Limb (tissue), 2 donors: ENCODE results near the gene HDAC9.
"Not testable (repeated sequence)": the region's sequence is repeated elsewhere in the genome, so short reads cannot be mapped to it uniquely, and the experiment has no call there.

ENCODE experiments used
- DNase-seq, 2 donors: peaks; one replicate each; pipeline ENCODE4 v3.0.0-alpha.2; 2016; ENCODE audit errors: extremely low spot score in 2 of 2

The HDAC9 gene

DNA sequence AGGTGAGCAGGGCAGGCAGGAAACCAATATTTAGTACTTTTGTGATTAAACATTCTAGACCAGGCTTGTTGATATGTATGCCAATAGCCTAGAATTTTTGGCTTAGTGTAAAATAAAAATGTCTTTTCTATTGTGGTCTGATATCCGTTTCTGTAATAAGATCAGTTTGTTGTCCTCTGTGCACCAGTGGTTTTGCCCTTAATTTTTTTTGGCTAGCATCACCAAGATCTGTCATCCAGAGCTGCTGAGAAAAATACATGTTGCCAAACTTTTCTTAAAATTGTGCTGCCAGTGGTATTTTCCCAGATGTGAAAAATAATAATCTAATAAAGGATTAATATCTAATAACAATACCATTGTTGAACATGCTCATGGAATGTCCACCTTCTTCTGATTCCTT is 506.3 kb downstream of the HDAC9 start:
- DNase-seq, result no peak

DNA sequence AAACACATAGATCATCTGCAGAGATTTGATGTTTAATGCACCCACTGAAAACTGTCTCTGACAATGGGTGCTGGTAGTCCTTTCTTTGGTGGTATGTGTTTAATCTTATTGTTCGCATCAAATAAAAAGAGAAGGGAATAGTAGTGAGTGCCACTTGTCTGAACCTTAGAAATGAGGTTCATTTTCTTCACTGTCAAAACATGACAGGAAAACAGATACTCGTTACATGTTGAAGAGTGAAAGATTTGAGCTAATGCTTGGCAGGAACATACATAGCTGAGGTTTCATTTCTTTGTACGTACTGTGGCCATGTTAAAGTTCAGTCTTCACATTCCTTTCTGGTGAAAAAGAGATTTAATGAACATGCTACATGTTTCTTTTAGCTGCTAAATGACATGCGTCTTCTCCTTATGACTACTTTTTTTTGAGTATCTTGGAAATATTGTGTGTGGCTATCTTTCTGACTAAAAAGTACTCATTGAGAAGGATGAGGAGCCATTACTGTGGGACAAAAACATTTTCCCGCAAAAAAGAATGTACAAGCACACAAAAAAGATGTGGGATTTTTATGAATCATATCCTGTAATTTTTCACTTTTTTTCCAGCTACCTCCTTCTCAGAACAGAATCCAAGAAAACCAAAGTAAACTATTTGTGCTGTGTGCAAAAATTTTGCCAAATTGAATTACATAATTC is 513.8 kb downstream of the HDAC9 start:
- no peak for DNase-seq

DNA sequence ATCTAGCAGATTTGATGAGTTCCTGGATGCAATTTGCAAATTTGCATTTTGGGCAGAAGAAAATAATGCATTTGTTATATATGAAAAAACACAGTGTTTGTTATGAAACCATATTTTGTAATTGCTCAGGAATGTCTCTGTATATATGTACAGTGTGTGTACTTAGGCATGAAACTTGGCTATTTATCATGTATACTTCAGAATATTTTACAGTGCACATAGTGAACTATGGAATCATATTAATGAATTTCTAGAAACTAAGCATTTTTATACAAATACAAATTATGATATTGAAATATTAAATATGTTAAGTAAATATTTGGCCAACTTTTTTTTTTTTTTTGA is 514.4 kb downstream of the HDAC9 start:
- no peak for DNase-seq

DNA sequence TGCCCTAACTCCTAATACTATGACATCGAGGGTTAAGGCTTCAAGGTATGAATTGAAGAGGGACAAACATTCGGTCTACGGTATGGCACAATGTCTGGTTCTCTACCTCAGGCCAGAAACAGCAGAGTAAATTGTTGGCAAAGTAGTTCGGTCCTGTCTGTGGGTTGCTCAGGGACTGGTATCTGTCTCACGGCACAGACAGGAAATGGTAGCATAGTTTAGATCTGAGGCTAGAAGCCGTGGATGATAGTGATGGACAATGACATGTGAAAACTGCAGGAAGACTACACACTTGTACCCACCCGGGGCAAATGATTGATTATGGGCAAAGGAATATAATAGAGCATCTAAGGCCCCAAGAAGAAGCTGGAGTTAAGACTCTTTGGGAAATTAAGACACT is 515.7 kb downstream of the HDAC9 start:
- no peak for DNase-seq

DNA sequence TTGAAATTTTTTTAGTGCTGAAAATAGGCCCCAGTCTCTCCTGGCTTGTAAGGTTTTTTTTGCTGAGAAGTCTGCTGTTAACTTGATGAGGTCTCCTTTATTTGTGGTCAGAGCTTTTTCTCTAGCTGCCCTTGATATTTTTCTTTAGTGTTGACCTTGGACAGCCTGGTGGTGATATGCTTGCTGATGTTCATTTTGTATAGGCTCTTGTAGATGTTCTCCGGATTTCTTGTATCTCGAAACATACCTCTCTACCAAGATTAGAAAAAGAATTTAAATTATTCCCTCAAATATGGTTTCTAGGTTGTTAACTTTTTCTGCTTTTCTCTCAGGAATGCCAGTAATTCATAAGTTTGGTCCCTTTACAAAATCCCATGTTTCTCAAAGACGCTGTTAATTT is 519.5 kb downstream of the HDAC9 start:
- no peak for DNase-seq

DNA sequence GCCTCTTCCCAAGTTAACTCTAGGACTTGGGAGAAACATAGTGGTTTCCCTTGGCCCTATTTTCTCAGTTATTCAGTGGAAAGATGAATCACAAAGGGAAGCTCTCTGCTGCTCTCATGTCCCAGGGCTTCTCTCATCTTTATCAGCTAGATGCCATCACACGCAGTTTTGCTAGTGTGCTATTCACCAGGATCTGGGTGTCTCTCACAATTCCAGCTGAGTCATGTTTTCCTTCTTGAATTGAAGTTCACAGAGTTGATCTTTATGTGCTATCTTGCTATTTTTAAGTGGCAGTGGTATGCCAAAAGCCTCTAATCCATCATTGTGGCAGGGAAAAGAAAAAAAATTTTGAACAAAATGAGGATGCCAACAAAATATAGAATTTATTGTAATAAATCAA is 520.6 kb downstream of the HDAC9 start:
- no peak for DNase-seq

DNA sequence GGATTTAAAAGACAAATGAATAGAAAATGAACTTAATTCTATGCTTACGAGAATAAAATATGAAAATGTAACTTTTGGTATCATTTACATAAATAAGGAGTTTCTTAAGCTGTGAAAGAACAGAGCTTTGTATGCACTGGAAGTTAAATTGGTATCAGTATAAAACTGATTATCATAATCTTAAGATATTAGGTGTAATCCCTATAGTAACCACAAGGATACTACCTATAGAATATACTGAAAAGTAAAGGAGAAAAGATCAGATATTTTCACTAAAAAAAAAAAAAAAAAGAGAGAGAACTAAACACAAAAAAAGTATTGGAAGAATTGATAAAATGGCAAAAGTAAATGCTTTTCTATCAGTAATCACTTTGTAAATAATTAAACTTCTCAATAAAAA is 521.8 kb downstream of the HDAC9 start:
- DNase-seq, result no peak

DNA sequence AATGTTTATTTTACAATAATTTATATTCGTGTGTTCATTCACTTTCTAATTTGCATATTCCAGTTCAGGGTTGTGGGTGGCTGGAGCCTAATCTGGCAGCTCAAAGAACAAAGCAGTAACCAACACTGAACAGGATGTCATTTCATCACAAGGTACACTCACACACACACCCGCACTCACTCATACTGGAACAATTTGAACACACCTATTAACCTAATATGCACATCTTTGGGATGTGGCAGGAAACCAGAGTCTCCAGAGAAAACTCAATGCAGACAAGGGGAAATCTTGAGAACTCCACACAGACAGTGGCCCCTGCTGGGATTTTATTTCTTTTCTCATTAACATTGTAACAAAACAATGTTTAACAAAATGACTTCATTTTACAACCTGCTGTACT is 524.5 kb downstream of the HDAC9 start:
- no peak for DNase-seq

DNA sequence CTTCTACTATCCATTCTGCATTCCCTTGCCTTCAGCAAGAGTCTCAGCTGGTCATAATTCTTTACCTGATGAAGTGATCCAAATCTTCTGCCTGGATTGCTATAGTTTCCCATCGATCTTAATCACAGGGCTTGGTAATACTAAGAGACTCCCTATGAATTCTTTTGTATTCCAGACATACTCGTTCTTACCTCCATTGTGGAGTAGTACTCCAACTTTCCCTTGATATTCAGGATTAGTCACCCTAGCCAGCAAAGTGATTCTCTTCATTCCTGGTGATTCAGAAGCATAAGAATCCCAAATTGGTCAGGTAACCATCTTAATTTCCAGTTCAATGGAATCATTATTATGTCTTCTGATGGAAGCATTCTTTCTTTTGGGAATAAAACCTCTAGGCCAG is 525.2 kb downstream of the HDAC9 start:
- no peak for DNase-seq

DNA sequence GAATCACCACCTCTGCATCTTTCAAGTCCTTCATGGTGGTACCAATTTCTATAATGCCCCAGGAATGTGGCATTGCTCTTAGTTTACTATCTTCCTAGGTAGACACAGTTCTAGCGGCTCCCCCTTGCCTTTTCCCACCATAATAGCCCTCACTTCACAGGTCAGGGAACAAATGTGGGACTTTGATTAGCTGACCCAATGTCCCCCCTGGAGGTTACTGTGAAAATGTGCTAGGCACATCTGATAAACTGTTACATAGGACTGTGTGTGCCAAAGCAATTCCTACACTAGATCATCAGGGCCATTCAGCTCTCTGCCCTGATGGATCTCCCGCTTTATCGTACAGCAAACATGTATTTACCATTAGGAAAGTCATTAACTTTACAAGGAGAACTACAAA is 527.9 kb downstream of the HDAC9 start:
- DNase-seq, result no peak

DNA sequence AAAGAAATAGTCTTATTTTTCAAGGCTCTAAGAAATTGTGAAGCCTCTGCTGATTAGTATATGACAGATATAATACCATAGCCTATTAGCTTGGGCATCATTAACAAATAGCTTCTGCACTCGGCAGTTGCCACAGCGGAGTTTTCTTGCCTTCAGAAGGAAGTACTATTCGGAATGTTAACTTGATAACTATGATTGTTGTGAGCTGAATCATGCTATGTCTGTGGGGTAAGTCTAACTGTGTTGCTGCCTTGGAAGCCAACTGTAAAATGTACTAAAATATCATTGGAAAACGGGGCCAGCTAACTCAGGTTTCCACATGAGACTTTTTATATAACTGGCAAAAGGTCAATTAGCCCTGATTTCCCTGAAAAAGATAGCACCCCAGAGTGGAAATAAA is 528.7 kb downstream of the HDAC9 start:
- no peak for DNase-seq

DNA sequence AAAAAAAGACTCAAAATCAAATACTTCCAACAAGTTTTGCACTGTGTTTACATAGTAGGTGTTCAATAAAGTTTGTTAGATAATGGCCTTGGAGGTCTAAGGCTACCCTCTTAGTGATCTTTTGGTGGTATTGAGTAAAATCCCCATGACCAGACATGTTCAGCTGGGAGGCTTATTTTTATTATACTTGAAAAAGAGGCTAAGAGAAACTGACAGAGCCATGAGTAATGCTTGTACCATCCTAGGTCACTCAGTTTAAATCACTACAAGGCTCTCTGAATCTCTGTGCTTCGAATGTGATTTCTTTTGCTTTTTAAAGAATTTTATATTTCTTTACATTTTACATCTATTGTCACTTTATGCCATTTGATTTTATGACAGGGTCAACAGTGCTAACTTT is 531.3 kb downstream of the HDAC9 start:
- no peak for DNase-seq

DNA sequence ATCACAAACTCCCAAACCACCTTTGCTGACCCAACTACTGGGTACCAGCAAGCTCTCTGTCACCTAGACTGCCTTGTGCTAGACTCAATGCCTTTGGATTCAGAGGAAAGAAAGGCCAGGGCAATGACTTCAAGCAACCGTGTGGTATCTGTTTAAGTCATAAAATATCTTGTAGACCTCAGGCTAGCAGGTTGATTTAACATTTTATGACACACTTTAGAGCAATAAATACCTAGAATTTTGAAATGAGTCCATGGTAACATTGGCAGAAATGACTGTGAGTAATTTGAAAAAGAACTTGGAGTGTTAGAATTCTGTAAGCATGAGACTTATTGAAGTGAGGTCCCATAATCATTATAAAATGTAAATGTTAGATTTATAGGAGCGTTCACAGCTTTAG is 534.7 kb downstream of the HDAC9 start:
- no peak for DNase-seq

DNA sequence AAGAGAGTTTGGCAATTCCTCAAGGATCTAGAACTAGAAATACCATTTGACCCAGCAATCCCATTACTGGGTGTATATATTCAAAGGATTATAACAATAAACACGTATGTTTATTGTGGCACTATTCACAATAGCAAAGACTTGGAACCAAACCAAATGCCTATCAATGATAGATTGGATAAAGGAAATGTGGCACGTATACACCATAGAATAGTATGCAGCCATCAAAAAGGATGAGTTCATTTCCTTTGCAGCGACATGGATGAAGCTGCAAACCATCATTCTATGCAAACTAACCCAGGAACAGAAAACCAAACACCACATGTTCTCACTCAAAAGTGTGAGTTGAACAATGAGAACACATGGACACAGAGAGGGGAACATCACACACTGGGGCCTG is 537.4 kb downstream of the HDAC9 start:
- DNase-seq, result not testable (repeated sequence)

DNA sequence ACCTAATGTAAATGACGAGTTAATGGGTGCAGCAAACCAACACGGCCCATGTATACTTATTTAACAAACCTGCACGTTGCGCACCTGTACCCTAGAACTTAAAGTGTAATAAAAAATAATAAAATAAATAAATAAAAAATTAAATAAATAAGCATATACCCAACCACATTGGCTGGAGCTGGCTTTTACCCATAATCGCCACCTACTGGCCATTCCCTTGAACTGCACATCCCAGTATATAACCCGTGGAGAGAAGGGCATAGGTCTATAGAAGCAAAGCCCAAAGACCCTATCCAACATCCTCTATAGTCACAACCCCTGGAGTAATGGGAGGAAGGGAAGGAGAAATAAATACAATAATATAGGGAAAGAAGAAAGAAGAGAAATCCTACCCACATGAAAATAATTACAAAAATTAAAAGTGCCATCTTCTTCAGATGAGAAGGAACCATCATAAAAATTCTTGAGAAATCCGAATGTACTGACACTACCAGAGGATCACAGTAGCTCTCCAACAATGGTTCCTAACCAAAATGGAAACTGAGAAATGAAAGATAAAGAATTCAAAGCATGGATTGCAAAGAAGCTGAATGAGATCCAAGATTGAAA is 556.3 kb downstream of the HDAC9 start:
- no peak for DNase-seq
